Activated B cell treated with CpG ODN at 0.5 μM for 24 hours (primary cell): Measurements from ENCODE around the gene S100A1. TPM values are rescaled to one million over a fixed set of nuclear protein-coding genes. Genes with fewer than 3 reads are reported as not detected.

Source experiments
- ATAC-seq: fragments of 200-7000 bp; cut with Tn5 transposase; one replicate; pipeline ENCODE4 v1.10.0; 2021; ENCODE audit warnings: low read depth, mild to moderate bottlenecking, moderate library complexity
- CTCF ChIA-PET: fragments of 350-600 bp; sonication (Branson Sonifier 250); formaldehyde crosslinking; loops from one replicate; lab custom pipeline; 2021; ENCODE audit warnings: antibody characterized with exemption; lab: Charles Lee
- POLR2A ChIA-PET: fragments of 350-600 bp; sonication (Branson Sonifier 250); formaldehyde crosslinking; loops from one replicate; lab custom pipeline; 2021; ENCODE audit warnings: antibody characterized with exemption; lab: Charles Lee
- DNase-seq: peaks from one replicate; pipeline ENCODE4 v3.0.0; 2022
- H3K27ac Mint-ChIP-seq: one replicate; pipeline ENCODE4 v1.8.0; 2020; ENCODE audit warnings: mixed read lengths
- H3K27me3 Mint-ChIP-seq: one replicate; pipeline ENCODE4 v1.8.0; 2021; ENCODE audit warnings: mixed read lengths
- H3K36me3 Mint-ChIP-seq: one replicate; pipeline ENCODE4 v1.8.0; 2021; ENCODE audit warnings: low read depth, mixed read lengths
- H3K4me1 Mint-ChIP-seq: one replicate; pipeline ENCODE4 v1.8.0; 2021; ENCODE audit warnings: mixed read lengths
- H3K4me3 Mint-ChIP-seq: one replicate; pipeline ENCODE4 v1.8.0; 2020; ENCODE audit warnings: mild to moderate bottlenecking, mixed read lengths
- H3K9me3 Mint-ChIP-seq: one replicate; pipeline ENCODE4 v1.8.0; 2020; ENCODE audit warnings: mixed read lengths
- CTCF ChIP-seq: fragments of 200-600 bp; IDR thresholded peaks from one replicate; pipeline ENCODE4 v1.8.0; 2022; ENCODE audit warnings: antibody characterized with exemption, mild to moderate bottlenecking
- intact Hi-C: fragments of 100-400 bp; cut with micrococcal nuclease; formaldehyde crosslinking; loops from one replicate; pipeline ENCODE4 v1.15.1; 2024
- total RNA-seq: library from RNA; stranded (reverse); gene quantifications from 2 replicates; pipeline ENCODE4 v1.2.3, GENCODE V29; 2022

Gene S100A1
- total RNA-seq, 1 donor from 2014 or later, result 0.31 TPM

- TF ChIP-seq CTCF, result no peak
- Mint-ChIP-seq H3K4me3 (peak overlapping the region; percentile 81), H3K27ac (no peak overlapping the region), H3K4me1 (peaks cover 21% of the 10 kb centered on the region), H3K27me3 (peaks cover 39% of the 10 kb centered on the region), H3K36me3 (no peaks in the 10 kb centered on the region), H3K9me3 (no peaks in the 10 kb centered on the region)
- no peak for DNase-seq
- POLR2A ChIA-PET, result interaction anchor here (0.5 to 1.4 kb wide), 7 partner anchors 27 to 310 kb away, joined by 3 to 13 read pairs (median 4); partner anchors contain the start of genes INTS3 and RPS27
- intact Hi-C loops, result no loop called here
- CTCF ChIA-PET, result interaction anchor here (1.0 to 3.8 kb wide), 3 partner anchors 18 to 307 kb away, joined by 3 to 23 read pairs (median 9); partner anchors contain the start of gene RAB13
- no peak for ATAC-seq
These were observed 51.8 kb downstream of the S100A1 start for GRCh38 chr1:153680120-153680403.

Other genes starting within 250 kb of the S100A1 start
- 0.93 TPM in 1 of 2 replicates, not detected in the other for gene S100A8, start 237.4 kb upstream of the S100A1 start, total RNA-seq
- gene S100A7A, start 211.9 kb upstream of the S100A1 start, total RNA-seq, result not detected in 2 replicates
- gene S100A7, start 167.8 kb upstream of the S100A1 start, total RNA-seq, result not detected in 2 replicates
- 166 and 186 TPM in 2 replicates for gene S100A6, start 92.4 kb upstream of the S100A1 start, total RNA-seq
- gene S100A5, start 87.5 kb upstream of the S100A1 start, total RNA-seq, result 0.51 TPM in 1 of 2 replicates, not detected in the other
- gene S100A4, start 82.6 kb upstream of the S100A1 start, total RNA-seq, result 315 and 398 TPM in 2 replicates
- gene S100A3, start 79.2 kb upstream of the S100A1 start, total RNA-seq, result not detected in 2 replicates
- 2.0 and 4.4 TPM in 2 replicates for gene S100A2, start 62.6 kb upstream of the S100A1 start, total RNA-seq
- gene S100A16, start 15.3 kb upstream of the S100A1 start, total RNA-seq, result not detected in 2 replicates
- not detected in 2 replicates for gene S100A14, start 12.1 kb upstream of the S100A1 start, total RNA-seq
- 16.2 and 17.6 TPM in 2 replicates for gene S100A13, start 929 bp upstream of the S100A1 start, total RNA-seq
- 140 and 148 TPM in 2 replicates for gene CHTOP, start 5.6 kb downstream of the S100A1 start, total RNA-seq
- 50.4 and 51.5 TPM in 2 replicates for gene SNAPIN, start 30.3 kb downstream of the S100A1 start, total RNA-seq
- 182 and 191 TPM in 2 replicates for gene ILF2, start 42.6 kb downstream of the S100A1 start, total RNA-seq
- 0.59 and 0.82 TPM in 2 replicates for gene NPR1, start 50.3 kb downstream of the S100A1 start, total RNA-seq
- 81.1 and 88.6 TPM in 2 replicates for gene INTS3, start 99.6 kb downstream of the S100A1 start, total RNA-seq
- 7.8 and 12.6 TPM in 2 replicates for gene SLC27A3, start 147.0 kb downstream of the S100A1 start, total RNA-seq